ENCODE data around the gene MAML3.

The MAML3 gene

DNA sequence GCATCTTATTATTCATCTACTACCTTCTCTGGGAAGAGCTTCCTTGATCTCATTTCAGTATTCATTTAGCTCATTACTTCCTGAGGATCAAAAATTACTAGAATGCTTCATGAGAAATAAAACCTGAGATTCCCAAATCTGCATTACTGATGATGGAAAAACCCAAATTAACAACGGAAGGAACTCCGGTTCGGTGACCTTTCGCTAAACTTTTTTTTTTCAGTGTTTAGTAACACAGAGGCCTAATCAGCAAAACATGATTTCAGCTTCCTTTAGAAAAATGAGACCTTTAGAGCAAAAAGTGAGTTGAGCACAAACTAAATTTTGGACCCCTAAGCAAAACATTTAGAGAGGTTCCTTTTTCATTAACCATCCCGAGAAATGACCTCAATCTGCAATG, 229.2 kb downstream of the MAML3 start:
- DNase-seq (ENCODE audit: low read depth in 1 of 2, low spot score in 1 of 2) = no peak

DNA sequence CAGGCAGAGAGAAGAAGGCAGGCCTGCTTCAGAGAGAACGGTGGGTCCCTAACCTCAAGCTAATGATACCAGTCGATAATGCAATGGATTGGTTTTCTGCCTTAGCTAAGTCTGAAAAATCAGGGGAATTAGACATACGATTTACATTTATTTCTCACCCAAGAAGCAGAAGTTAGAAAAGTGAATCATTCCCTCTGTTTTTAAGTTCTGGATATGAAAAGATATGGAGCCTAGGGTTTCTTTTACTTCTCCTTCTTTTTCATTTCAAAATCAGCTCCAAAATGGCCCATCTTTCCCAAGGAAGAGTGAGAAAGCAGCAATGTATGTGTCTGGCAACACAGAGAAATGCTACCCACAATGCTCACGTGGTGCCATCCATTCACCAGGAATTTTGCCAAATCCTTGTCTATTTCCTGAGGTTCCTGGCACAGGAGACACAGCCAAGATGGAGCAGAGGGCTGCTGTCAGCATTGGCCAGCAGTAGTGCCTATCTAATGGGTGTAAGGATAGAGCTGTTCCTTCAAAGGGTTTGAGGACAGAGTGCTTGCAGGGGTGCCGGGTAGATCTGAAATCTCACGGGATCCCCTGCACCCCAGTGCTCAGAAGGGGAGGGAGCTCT, 231.5 kb downstream of the MAML3 start:
- TF ChIP-seq GABPA (IDR thresholded peaks at IDR 0.05; ENCODE audit: low read depth) (no peak), POLR2AphosphoS5 (IDR thresholded peaks at IDR 0.05; ENCODE audit: low read depth) (no peak), SPI1 (IDR thresholded peaks at IDR 0.05; ENCODE audit: borderline replicate concordance, low read depth) (no peak)
- TF ChIP-seq, protein P1, sequence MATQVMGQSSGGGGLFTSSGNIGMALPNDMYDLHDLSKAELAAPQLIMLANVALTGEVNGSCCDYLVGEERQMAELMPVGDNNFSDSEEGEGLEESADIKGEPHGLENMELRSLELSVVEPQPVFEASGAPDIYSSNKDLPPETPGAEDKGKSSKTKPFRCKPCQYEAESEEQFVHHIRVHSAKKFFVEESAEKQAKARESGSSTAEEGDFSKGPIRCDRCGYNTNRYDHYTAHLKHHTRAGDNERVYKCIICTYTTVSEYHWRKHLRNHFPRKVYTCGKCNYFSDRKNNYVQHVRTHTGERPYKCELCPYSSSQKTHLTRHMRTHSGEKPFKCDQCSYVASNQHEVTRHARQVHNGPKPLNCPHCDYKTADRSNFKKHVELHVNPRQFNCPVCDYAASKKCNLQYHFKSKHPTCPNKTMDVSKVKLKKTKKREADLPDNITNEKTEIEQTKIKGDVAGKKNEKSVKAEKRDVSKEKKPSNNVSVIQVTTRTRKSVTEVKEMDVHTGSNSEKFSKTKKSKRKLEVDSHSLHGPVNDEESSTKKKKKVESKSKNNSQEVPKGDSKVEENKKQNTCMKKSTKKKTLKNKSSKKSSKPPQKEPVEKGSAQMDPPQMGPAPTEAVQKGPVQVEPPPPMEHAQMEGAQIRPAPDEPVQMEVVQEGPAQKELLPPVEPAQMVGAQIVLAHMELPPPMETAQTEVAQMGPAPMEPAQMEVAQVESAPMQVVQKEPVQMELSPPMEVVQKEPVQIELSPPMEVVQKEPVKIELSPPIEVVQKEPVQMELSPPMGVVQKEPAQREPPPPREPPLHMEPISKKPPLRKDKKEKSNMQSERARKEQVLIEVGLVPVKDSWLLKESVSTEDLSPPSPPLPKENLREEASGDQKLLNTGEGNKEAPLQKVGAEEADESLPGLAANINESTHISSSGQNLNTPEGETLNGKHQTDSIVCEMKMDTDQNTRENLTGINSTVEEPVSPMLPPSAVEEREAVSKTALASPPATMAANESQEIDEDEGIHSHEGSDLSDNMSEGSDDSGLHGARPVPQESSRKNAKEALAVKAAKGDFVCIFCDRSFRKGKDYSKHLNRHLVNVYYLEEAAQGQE (IDR thresholded peaks at IDR 0.05; ENCODE audit: insufficient replicate concordance, low read depth) = no peak
- TF ChIP-seq, protein P2, sequence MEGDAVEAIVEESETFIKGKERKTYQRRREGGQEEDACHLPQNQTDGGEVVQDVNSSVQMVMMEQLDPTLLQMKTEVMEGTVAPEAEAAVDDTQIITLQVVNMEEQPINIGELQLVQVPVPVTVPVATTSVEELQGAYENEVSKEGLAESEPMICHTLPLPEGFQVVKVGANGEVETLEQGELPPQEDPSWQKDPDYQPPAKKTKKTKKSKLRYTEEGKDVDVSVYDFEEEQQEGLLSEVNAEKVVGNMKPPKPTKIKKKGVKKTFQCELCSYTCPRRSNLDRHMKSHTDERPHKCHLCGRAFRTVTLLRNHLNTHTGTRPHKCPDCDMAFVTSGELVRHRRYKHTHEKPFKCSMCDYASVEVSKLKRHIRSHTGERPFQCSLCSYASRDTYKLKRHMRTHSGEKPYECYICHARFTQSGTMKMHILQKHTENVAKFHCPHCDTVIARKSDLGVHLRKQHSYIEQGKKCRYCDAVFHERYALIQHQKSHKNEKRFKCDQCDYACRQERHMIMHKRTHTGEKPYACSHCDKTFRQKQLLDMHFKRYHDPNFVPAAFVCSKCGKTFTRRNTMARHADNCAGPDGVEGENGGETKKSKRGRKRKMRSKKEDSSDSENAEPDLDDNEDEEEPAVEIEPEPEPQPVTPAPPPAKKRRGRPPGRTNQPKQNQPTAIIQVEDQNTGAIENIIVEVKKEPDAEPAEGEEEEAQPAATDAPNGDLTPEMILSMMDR (IDR thresholded peaks at IDR 0.05; ENCODE audit: insufficient read depth, low read length) = no peak
- Histone ChIP-seq H3K4me3 (replicated peaks; ENCODE audit: insufficient read depth, low read length) (no peak overlapping the region), H3K27ac (replicated peaks) (no peak overlapping the region), H3K27me3 (ENCODE audit: insufficient read depth, poor library complexity, severe bottlenecking) (no peaks in the 10 kb centered on the region)
- no peak for DNase-seq (ENCODE audit: low read depth in 1 of 2, low spot score in 1 of 2)

More for the DNA sequence above, 229.2 kb downstream of the MAML3 start:
- Histone ChIP-seq H3K27ac (replicated peaks) (no peak overlapping the region), H3K27me3 (ENCODE audit: insufficient read depth, poor library complexity, severe bottlenecking) (no peaks in the 10 kb centered on the region), H3K4me3 (replicated peaks; ENCODE audit: insufficient read depth, low read length) (no peak overlapping the region)
- no peak for TF ChIP-seq POLR2AphosphoS5 (IDR thresholded peaks at IDR 0.05; ENCODE audit: low read depth)
- TF ChIP-seq, protein P2 (IDR thresholded peaks at IDR 0.05; ENCODE audit: insufficient read depth, low read length) = no peak
- no peak for TF ChIP-seq GABPA (IDR thresholded peaks at IDR 0.05; ENCODE audit: low read depth)
- TF ChIP-seq, protein P1 (IDR thresholded peaks at IDR 0.05; ENCODE audit: insufficient replicate concordance, low read depth) = no peak

DNA sequence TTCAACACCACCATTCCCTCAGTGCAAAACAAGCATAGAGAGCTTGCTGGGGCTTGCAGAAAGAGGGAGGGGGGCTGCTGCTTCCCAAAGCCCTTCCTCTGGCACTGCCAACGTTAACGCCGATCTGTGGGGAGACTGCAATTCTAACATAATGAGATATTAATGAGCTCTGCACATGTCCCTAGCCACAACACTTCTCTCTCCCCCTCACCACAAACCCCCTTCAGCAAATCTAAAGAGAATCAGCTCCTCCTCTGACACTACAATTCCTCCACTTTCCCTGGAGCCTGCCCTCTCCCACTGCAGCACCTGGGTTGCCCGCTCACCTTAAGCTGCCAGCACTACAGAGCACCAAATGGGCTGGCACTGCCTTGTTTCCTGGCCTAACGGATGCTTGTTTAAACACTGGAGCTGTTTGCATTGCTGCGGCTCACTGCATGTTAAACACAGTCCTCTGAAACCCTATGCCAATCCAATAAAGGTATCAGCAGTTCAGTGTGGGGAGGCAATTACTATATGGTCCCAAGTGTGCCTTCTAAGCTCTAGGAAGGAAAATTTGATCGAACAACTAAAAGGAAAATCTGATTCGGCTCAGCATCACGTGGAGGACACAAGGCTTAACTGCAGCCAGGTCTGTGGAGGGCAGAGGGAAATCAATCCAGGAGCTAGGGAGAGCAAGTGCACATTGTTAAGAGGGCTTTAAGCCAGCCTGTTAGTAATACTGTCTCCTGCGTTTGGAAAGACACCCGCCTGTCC, 232.4 kb downstream of the MAML3 start:
- no peak overlapping the region for H3K27ac ChIP-seq (replicated peaks)
- DNase-seq (ENCODE audit: low read depth in 1 of 2, low spot score in 1 of 2) = no peak
- no peak overlapping the region for H3K4me3 ChIP-seq (replicated peaks; ENCODE audit: insufficient read depth, low read length)
- H3K27me3 ChIP-seq (ENCODE audit: insufficient read depth, poor library complexity, severe bottlenecking) = no peaks in the 10 kb centered on the region
- TF ChIP-seq, protein P1 (IDR thresholded peaks at IDR 0.05; ENCODE audit: insufficient replicate concordance, low read depth) = no peak
- TF ChIP-seq SPI1 (IDR thresholded peaks at IDR 0.05; ENCODE audit: borderline replicate concordance, low read depth) (no peak), POLR2AphosphoS5 (IDR thresholded peaks at IDR 0.05; ENCODE audit: low read depth) (no peak)

All from HL-60 (cell line).